Astrocyte (in vitro differentiated cells and primary cell): ENCODE measurements around the gene MS4A4E.

Experiments used
- CTCF ChIP-seq: IDR thresholded peaks from 2 replicates; pipeline ENCODE4 v1.5.1; 2011; ENCODE audit warnings: low read depth, mild to moderate bottlenecking, inconsistent platforms, low read length, moderate library complexity; ENCODE audit not compliant: insufficient read depth
- EZH2 ChIP-seq: IDR thresholded peaks from 2 replicates; pipeline ENCODE4 v1.6.1; 2012; ENCODE audit warnings: mild to moderate bottlenecking, low read length, inconsistent platforms; ENCODE audit not compliant: insufficient read depth

GRCh38 chr11:60261014-60261413, 18.1 kb upstream of the MS4A4E start:
- TF ChIP-seq CTCF (no peak), EZH2 (no peak)
